GM18505 (cell line): Measurements from ENCODE around the gene MMP25.

Experiments
- ATAC-seq: cut with Tn5 transposase; IDR thresholded peaks from one replicate; pipeline ENCODE4 v1.9.1; 2021; ENCODE audit not compliant: unreplicated experiment
- POLR2A ChIP-seq: IDR thresholded peaks from 4 replicates; pipeline ENCODE4 v1.6.1; 2011; ENCODE audit warnings: borderline replicate concordance; ENCODE audit not compliant: insufficient read depth, insufficient read length; ENCODE audit errors: extremely low read depth

MMP25 gene

GRCh38 chr16:3021449-3022207 lies 24.7 kb upstream of the MMP25 start:
- TF ChIP-seq POLR2A, result no peak
- no peak for ATAC-seq

- no peak for TF ChIP-seq POLR2A
- ATAC-seq, result no peak
These were observed 24.1 kb upstream of the MMP25 start for GRCh38 chr16:3022208-3022683.

GRCh38 chr16:3022684-3023414 lies 23.5 kb upstream of the MMP25 start:
- TF ChIP-seq POLR2A, result no peak
- no peak for ATAC-seq

- ATAC-seq, result peak; percentile 0
- no peak for TF ChIP-seq POLR2A
These were observed 23.0 kb upstream of the MMP25 start for GRCh38 chr16:3023415-3023668.

GRCh38 chr16:3023669-3024478 lies 22.5 kb upstream of the MMP25 start, which contains the start of the genes HCFC1R1 and THOC6:
HCFC1R1 (minus strand) TSS chr16:3023942; CDS start chr16:3023941, 1 bp downstream.
THOC6 (plus strand) TSS chr16:3024035; CDS start chr16:3024327, 292 bp downstream.
- TF ChIP-seq POLR2A, result peak; percentile 86
- ATAC-seq, result peak; percentile 68

- no peak for ATAC-seq
- no peak for TF ChIP-seq POLR2A
These were observed 21.0 kb upstream of the MMP25 start for GRCh38 chr16:3025032-3026002.

GRCh38 chr16:3026003-3026378 lies 20.4 kb upstream of the MMP25 start:
- no peak for ATAC-seq
- no peak for TF ChIP-seq POLR2A

GRCh38 chr16:3026609-3027488 lies 19.5 kb upstream of the MMP25 start:
- no peak for TF ChIP-seq POLR2A
- ATAC-seq, result no peak

GRCh38 chr16:3027489-3027795 lies 18.9 kb upstream of the MMP25 start:
- no peak for ATAC-seq
- TF ChIP-seq POLR2A, result no peak

GRCh38 chr16:3027983-3028715 lies 18.2 kb upstream of the MMP25 start:
- TF ChIP-seq POLR2A, result no peak
- peak; percentile 29 for ATAC-seq

- ATAC-seq, result no peak
These were observed 17.5 kb upstream of the MMP25 start for GRCh38 chr16:3028716-3029319.

More at GRCh38 chr16:3028716-3029319, 17.5 kb upstream of the MMP25 start:
- TF ChIP-seq POLR2A, result no peak
